Lower leg skin (tissue), 3 donors: ENCODE data around the gene KCNG4.
"Not testable (repeated sequence)": the region's sequence is repeated elsewhere in the genome, so short reads cannot be mapped to it uniquely, and the experiment has no call there.

Source experiments
- POLR2A ChIP-seq, 2 donors: fragments of 450-650 bp; IDR thresholded peaks; one replicate each; pipeline ENCODE4 v1.6.1; 2016 to 2017; ENCODE audit warnings: antibody characterized with exemption in 2 of 2, mild to moderate bottlenecking in 1 of 2, moderate library complexity in 1 of 2
- TF ChIP-seq, protein P1 (sequence below), 3 donors: fragments of 450-650 bp; IDR thresholded peaks; one replicate each; pipeline ENCODE4 v1.5.1; 2016; ENCODE audit warnings: antibody characterized with exemption in 3 of 3, mild to moderate bottlenecking in 3 of 3, moderate library complexity in 2 of 3

DNA sequence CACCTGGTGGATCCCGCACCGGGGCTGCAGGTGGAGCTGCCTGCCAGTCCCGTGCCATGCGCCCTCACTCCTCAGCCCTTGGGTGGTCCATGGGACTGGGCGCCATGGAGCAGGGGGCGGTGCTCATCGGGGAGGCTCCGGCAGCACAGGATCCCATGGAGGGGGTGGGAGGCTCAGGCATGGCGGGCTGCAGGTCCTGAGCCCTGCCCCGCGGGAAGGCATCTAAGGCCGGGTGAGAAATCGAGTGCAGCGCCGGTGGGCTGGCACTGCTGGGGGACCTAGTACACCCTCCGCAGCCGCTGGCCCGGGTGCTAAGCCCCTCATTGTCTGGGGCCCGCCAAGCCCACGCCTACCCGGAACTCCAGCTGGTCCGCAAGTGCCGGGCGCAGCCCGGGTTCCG, 35.3 kb downstream of the KCNG4 start:
- not testable (repeated sequence) for TF ChIP-seq POLR2A (IDR thresholded peaks at IDR 0.05)
- TF ChIP-seq, protein P1, sequence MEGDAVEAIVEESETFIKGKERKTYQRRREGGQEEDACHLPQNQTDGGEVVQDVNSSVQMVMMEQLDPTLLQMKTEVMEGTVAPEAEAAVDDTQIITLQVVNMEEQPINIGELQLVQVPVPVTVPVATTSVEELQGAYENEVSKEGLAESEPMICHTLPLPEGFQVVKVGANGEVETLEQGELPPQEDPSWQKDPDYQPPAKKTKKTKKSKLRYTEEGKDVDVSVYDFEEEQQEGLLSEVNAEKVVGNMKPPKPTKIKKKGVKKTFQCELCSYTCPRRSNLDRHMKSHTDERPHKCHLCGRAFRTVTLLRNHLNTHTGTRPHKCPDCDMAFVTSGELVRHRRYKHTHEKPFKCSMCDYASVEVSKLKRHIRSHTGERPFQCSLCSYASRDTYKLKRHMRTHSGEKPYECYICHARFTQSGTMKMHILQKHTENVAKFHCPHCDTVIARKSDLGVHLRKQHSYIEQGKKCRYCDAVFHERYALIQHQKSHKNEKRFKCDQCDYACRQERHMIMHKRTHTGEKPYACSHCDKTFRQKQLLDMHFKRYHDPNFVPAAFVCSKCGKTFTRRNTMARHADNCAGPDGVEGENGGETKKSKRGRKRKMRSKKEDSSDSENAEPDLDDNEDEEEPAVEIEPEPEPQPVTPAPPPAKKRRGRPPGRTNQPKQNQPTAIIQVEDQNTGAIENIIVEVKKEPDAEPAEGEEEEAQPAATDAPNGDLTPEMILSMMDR (IDR thresholded peaks at IDR 0.05): not testable (repeated sequence)
